GM23338 (cell line): ENCODE results near the gene UBXN11. TPM values are rescaled to one million over a fixed set of nuclear protein-coding genes. Genes with fewer than 3 reads are reported as not detected.

Experiments used
- ATAC-seq: fragments of 200-7000 bp; cut with Tn5 transposase; 3 replicates; pipeline ENCODE4 v1.9.1; 2020
- DNase-seq: peaks from one replicate; pipeline ENCODE4 v3.0.0-alpha.2; 2015; ENCODE audit warnings: low spot score
- H2AFZ ChIP-seq: fragments of 200-600 bp; sonication (generic); 2 replicates; pipeline ENCODE4 v1.8.0; 2016; ENCODE audit warnings: antibody characterized with exemption, mild to moderate bottlenecking, moderate library complexity
- H3F3A ChIP-seq: fragments of 200-600 bp; sonication (generic); replicated peaks from 2 replicates; pipeline ENCODE4 v1.8.0; 2017; ENCODE audit warnings: antibody characterized with exemption, mixed run types, low read depth
- H3K27ac ChIP-seq: fragments of 200-600 bp; sonication (generic); 2 replicates; pipeline ENCODE4 v1.6.1; 2016; ENCODE audit warnings: low read depth
- H3K27me3 ChIP-seq: fragments of 200-600 bp; sonication (generic); 2 replicates; pipeline ENCODE4 v1.8.0; 2016; ENCODE audit warnings: mild to moderate bottlenecking, mixed run types, moderate library complexity; ENCODE audit not compliant: insufficient read depth
- H3K36me3 ChIP-seq: fragments of 200-600 bp; sonication (generic); 2 replicates; pipeline ENCODE4 v1.8.0; 2016; ENCODE audit warnings: mild to moderate bottlenecking; ENCODE audit not compliant: insufficient read depth
- H3K4me1 ChIP-seq: fragments of 200-600 bp; sonication (generic); 2 replicates; pipeline ENCODE4 v1.8.0; 2016; ENCODE audit warnings: mild to moderate bottlenecking, moderate library complexity; ENCODE audit not compliant: insufficient read depth
- H3K4me2 ChIP-seq: fragments of 200-600 bp; sonication (generic); 2 replicates; pipeline ENCODE4 v1.7.1; 2017; ENCODE audit warnings: mixed run types
- H3K4me3 ChIP-seq: fragments of 200-600 bp; sonication (generic); 2 replicates; pipeline ENCODE4 v1.6.1; 2016; ENCODE audit warnings: mixed run types
- H3K79me2 ChIP-seq: fragments of 200-600 bp; sonication (generic); replicated peaks from 2 replicates; pipeline ENCODE4 v1.8.0; 2017; ENCODE audit warnings: mild to moderate bottlenecking; ENCODE audit not compliant: insufficient read depth
- H3K9me2 ChIP-seq: fragments of 200-600 bp; sonication (generic); 2 replicates; pipeline ENCODE4 v1.8.0; 2017; ENCODE audit not compliant: insufficient read depth
- H4K20me1 ChIP-seq: fragments of 200-600 bp; sonication (generic); replicated peaks from 2 replicates; pipeline ENCODE4 v1.8.0; 2017; ENCODE audit warnings: mild to moderate bottlenecking; ENCODE audit not compliant: insufficient read depth
- H3K27ac Mint-ChIP-seq: 2 replicates; pipeline ENCODE4 v1.8.0; 2020; ENCODE audit warnings: inconsistent platforms, mild to moderate bottlenecking, moderate library complexity, mixed read lengths
- H3K27me3 Mint-ChIP-seq: 3 replicates; pipeline ENCODE4 v1.8.0; 2022; ENCODE audit warnings: low read depth, mild to moderate bottlenecking, moderate library complexity, mixed read lengths, inconsistent platforms; ENCODE audit not compliant: insufficient read depth, poor library complexity
- H3K36me3 Mint-ChIP-seq: 3 replicates; pipeline ENCODE4 v1.8.0; 2021; ENCODE audit warnings: low read depth, mild to moderate bottlenecking, inconsistent platforms, moderate library complexity, mixed read lengths
- H3K4me1 Mint-ChIP-seq: 3 replicates; pipeline ENCODE4 v1.8.0; 2020; ENCODE audit warnings: mild to moderate bottlenecking, inconsistent platforms, mixed read lengths
- H3K4me3 Mint-ChIP-seq: 3 replicates; pipeline ENCODE4 v1.8.0; 2021; ENCODE audit warnings: moderate library complexity, mild to moderate bottlenecking, inconsistent platforms, mixed read lengths
- H3K9me3 Mint-ChIP-seq: 3 replicates; pipeline ENCODE4 v1.8.0; 2020; ENCODE audit warnings: moderate library complexity, mild to moderate bottlenecking, inconsistent platforms, mixed read lengths
- CREB1 ChIP-seq: fragments of 250-450 bp; sonication (Bioruptor Pico); IDR thresholded peaks from 2 replicates; pipeline ENCODE4 v1.5.0; 2020; ENCODE audit warnings: low read depth, mild to moderate bottlenecking, moderate library complexity
- CTCF ChIP-seq, 2 experiments: fragments of 200-600 bp in 1 of 2; sonication (generic) in 1 of 2; conservative IDR thresholded peaks; 2 replicates each; pipeline versions ENCODE4 v1.5.1 to v1.6.1; 2016 to 2017; ENCODE audit warnings: antibody characterized with exemption in 2 of 2, low read depth in 2 of 2, mild to moderate bottlenecking in 2 of 2, moderate library complexity in 1 of 2
- ETS1 ChIP-seq: IDR thresholded peaks from 2 replicates; pipeline ENCODE4 v1.6.1; 2016; ENCODE audit warnings: antibody characterized with exemption
- EZH2 ChIP-seq: fragments of 200-600 bp; sonication (generic); IDR thresholded peaks from one replicate; pipeline ENCODE4 v1.8.0; 2017; ENCODE audit warnings: antibody characterized with exemption, mild to moderate bottlenecking, low read depth; ENCODE audit not compliant: unreplicated experiment
- EZH2phosphoT487 ChIP-seq: fragments of 200-600 bp; sonication (generic); IDR thresholded peaks from one replicate; pipeline ENCODE4 v1.8.1; 2018; ENCODE audit warnings: antibody characterized with exemption; ENCODE audit not compliant: unreplicated experiment
- JUNB ChIP-seq: IDR thresholded peaks from one replicate; pipeline ENCODE4 v1.6.1; 2016; ENCODE audit warnings: antibody characterized with exemption; ENCODE audit not compliant: unreplicated experiment
- NANOG ChIP-seq: IDR thresholded peaks from 2 replicates; pipeline ENCODE4 v1.6.1; 2016; ENCODE audit warnings: antibody characterized with exemption, borderline replicate concordance
- POLR2AphosphoS5 ChIP-seq: IDR thresholded peaks from 2 replicates; pipeline ENCODE4 v1.6.1; 2016; ENCODE audit warnings: antibody characterized with exemption, low read depth
- STAT1 ChIP-seq: IDR thresholded peaks from one replicate; pipeline ENCODE4 v1.6.1; 2016; ENCODE audit warnings: antibody characterized with exemption; ENCODE audit not compliant: unreplicated experiment
- ZNF114 ChIP-seq: fragments of 250-450 bp; sonication (Bioruptor Pico); IDR thresholded peaks from 2 replicates; pipeline ENCODE4 v1.5.0; 2020; ENCODE audit warnings: mild to moderate bottlenecking, moderate library complexity
- ZNF331 ChIP-seq: fragments of 250-450 bp; sonication (Bioruptor Pico); IDR thresholded peaks from 2 replicates; pipeline ENCODE4 v1.5.0; 2020; ENCODE audit warnings: low read depth, mild to moderate bottlenecking, moderate library complexity
- ZNF462 ChIP-seq: fragments of 250-450 bp; sonication (Bioruptor Pico); IDR thresholded peaks from 2 replicates; pipeline ENCODE4 v1.5.0; 2020; ENCODE audit warnings: mild to moderate bottlenecking, moderate library complexity
- polyA plus RNA-seq: library from polyadenylated mRNA; unstranded; fragments of >200 nt; fragmentation: Nextera tagmentation; extraction: Ambion mirVana; gene quantifications from 2 replicates; pipeline ENCODE4 v1.2.1, GENCODE V29; 2016
- total RNA-seq: library from RNA; depleted of rRNA; stranded (reverse); fragments of >200 nt; shearing (Covaris generic); gene quantifications from 2 replicates; pipeline ENCODE4 v1.2.3, GENCODE V29; 2014
- TF ChIP-seq, protein P1 (sequence below): IDR thresholded peaks from one replicate; pipeline ENCODE4 v1.6.1; 2018; ENCODE audit warnings: antibody characterized with exemption; ENCODE audit not compliant: unreplicated experiment

UBXN11 gene
- total and polyA plus RNA-seq, 2 experiments from 2014 or later = 8.0 to 8.3 TPM

DNA sequence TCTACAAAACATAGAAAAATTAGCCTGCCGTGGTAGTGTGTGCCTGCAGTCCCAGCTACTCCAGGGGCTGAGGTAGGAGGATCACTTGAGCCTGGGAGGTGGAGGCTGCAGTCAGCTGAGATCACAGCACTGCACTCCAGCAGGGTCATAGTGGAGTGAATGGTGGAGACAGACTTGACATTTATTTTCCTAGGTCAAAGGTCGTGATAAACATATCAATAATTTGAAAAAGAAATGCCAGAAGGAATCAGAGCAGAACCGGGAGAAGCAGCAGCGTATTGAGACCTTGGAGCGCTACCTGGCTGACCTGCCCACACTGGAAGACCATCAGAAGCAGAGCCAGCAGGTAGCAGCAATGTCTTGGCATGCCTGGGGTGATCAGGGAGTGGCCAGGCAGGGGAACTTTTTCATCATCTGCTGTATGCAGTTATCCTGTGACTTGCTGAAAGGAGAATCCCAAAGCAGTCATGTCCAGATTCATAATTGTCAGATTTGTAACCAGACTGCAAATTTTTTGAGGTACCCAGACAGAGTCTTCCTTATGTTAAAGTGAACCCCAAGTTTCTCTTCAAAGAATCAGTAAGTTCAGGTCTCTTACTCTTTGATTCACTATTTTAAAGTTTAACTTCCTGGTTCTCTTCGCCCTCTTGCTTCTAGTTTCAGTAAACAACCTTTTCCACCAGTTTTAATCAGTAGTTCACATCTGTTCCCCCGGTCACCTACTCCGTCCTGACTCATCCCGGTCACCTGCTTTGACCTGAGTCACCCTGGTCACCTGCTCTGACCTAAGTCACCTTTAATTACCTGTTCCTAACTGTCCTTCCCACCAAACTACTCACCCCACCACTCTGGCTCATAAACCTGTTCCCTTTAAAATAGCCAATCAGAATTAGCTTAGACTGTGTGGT, 37.9 kb downstream of the UBXN11 start:
- Histone ChIP-seq H3K4me1 (no peaks in the 10 kb centered on the region), H3K27me3 (no peaks in the 10 kb centered on the region), H2AFZ (no peak overlapping the region), H4K20me1 (peaks cover 20% of the 10 kb centered on the region), H3K27ac (no peak overlapping the region), H3F3A (0 out of 2 replicates have a peak, but pooled peaks cover 6% of the 10 kb centered on the region), H3K4me2 (no peak overlapping the region), H3K79me2 (no peaks in the 10 kb centered on the region; the same call in 1 of the 2 replicates), H3K9me2 (no peaks in the 10 kb centered on the region), H3K4me3 (no peak overlapping the region), H3K36me3 (peaks cover 59% of the 10 kb centered on the region)
- Mint-ChIP-seq H3K27me3 (peaks cover 9% of the 10 kb centered on the region), H3K9me3 (peaks cover 17% of the 10 kb centered on the region; the same call in 2 of the 3 replicates), H3K4me1 (no peaks in the 10 kb centered on the region), H3K36me3 (peaks cover 92% of the 10 kb centered on the region), H3K4me3 (no peak overlapping the region), H3K27ac (no peak overlapping the region)
- DNase-seq (no peak), ATAC-seq (no peak)
- TF ChIP-seq CREB1 (no peak), STAT1 (no peak), NANOG (no peak), EZH2 (no peak), ZNF331 (CRISPR knock-in tag) (no peak), CTCF (conservative IDR thresholded peaks at IDR 0.05; ENCODE audit: low read depth in 2 of 2) (no peak), EZH2phosphoT487 (no peak), ZNF114 (CRISPR knock-in tag) (no peak), POLR2AphosphoS5 (no peak), ETS1 (no peak), JUNB (no peak), ZNF462 (CRISPR knock-in tag) (no peak)
- TF ChIP-seq, protein P1, sequence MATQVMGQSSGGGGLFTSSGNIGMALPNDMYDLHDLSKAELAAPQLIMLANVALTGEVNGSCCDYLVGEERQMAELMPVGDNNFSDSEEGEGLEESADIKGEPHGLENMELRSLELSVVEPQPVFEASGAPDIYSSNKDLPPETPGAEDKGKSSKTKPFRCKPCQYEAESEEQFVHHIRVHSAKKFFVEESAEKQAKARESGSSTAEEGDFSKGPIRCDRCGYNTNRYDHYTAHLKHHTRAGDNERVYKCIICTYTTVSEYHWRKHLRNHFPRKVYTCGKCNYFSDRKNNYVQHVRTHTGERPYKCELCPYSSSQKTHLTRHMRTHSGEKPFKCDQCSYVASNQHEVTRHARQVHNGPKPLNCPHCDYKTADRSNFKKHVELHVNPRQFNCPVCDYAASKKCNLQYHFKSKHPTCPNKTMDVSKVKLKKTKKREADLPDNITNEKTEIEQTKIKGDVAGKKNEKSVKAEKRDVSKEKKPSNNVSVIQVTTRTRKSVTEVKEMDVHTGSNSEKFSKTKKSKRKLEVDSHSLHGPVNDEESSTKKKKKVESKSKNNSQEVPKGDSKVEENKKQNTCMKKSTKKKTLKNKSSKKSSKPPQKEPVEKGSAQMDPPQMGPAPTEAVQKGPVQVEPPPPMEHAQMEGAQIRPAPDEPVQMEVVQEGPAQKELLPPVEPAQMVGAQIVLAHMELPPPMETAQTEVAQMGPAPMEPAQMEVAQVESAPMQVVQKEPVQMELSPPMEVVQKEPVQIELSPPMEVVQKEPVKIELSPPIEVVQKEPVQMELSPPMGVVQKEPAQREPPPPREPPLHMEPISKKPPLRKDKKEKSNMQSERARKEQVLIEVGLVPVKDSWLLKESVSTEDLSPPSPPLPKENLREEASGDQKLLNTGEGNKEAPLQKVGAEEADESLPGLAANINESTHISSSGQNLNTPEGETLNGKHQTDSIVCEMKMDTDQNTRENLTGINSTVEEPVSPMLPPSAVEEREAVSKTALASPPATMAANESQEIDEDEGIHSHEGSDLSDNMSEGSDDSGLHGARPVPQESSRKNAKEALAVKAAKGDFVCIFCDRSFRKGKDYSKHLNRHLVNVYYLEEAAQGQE = no peak
